Caco-2 (cell line): ENCODE measurements around the gene MAP4K3. TPM values are rescaled to one million over a fixed set of nuclear protein-coding genes. Genes with fewer than 3 reads are reported as not detected.

Experiments used
- BruUV-seq: library from RNA; stranded (reverse); fragments of 400-500 nt; replicated peaks from 2 replicates; lab custom pipeline; 2021; lab: Mats Ljungman, UMichigan
- CTCF ChIA-PET: fragments of 300-600 bp; sonication (Branson Sonifier 250); formaldehyde crosslinking; loops from one replicate; lab custom pipeline; 2022; ENCODE audit warnings: antibody characterized with exemption; lab: Charles Lee
- POLR2A ChIA-PET: fragments of 300-600 bp; sonication (Branson Sonifier 250); formaldehyde crosslinking; loops from one replicate; lab custom pipeline; 2022; ENCODE audit warnings: antibody characterized with exemption; lab: Charles Lee
- DNase-seq, 2 experiments: peaks; one replicate each; pipeline versions ENCODE4 v3.0.0 to v3.0.0-alpha.2; 2020 to 2022
- H3K27me3 ChIP-seq: replicated peaks from 2 replicates; pipeline ENCODE4 v1.6.0; 2011; ENCODE audit warnings: low read length; ENCODE audit not compliant: control insufficient read depth, insufficient read depth
- H3K36me3 ChIP-seq: 2 replicates; pipeline ENCODE4 v1.5.1; 2011; ENCODE audit warnings: low read length; ENCODE audit not compliant: control insufficient read depth, insufficient read depth
- H3K4me1 ChIP-seq: fragments of 250-450 bp; sonication (Bioruptor Pico); 2 replicates; pipeline ENCODE4 v1.5.1; 2020; ENCODE audit warnings: mild to moderate bottlenecking
- H3K4me3 ChIP-seq: 2 replicates; pipeline ENCODE4 v1.5.1; 2011; ENCODE audit warnings: low read depth, mild to moderate bottlenecking, control low read depth, low read length
- H3K9me3 ChIP-seq: fragments of 250-450 bp; sonication (Bioruptor Pico); 2 replicates; pipeline ENCODE4 v1.5.1; 2020; ENCODE audit warnings: mild to moderate bottlenecking, moderate library complexity
- H3K27ac Mint-ChIP-seq: one replicate; pipeline ENCODE4 v1.8.0; 2022; ENCODE audit warnings: mixed read lengths; ENCODE audit not compliant: unreplicated experiment
- H3K27me3 Mint-ChIP-seq: one replicate; pipeline ENCODE4 v1.8.0; 2022; ENCODE audit warnings: mixed read lengths; ENCODE audit not compliant: insufficient read depth, unreplicated experiment
- H3K36me3 Mint-ChIP-seq: one replicate; pipeline ENCODE4 v1.8.0; 2022; ENCODE audit warnings: mild to moderate bottlenecking, mixed read lengths; ENCODE audit not compliant: insufficient read depth, unreplicated experiment
- H3K4me1 Mint-ChIP-seq: one replicate; pipeline ENCODE4 v1.8.0; 2022; ENCODE audit warnings: low read depth, mixed read lengths; ENCODE audit not compliant: unreplicated experiment
- H3K4me3 Mint-ChIP-seq: one replicate; pipeline ENCODE4 v1.8.0; 2022; ENCODE audit warnings: mild to moderate bottlenecking, moderate library complexity, mixed read lengths; ENCODE audit not compliant: unreplicated experiment
- H3K9me3 Mint-ChIP-seq: one replicate; pipeline ENCODE4 v1.8.0; 2022; ENCODE audit warnings: mixed read lengths; ENCODE audit not compliant: unreplicated experiment
- intact Hi-C: fragments of 100-400 bp; cut with micrococcal nuclease; formaldehyde crosslinking; loops from one replicate; pipeline ENCODE4 v1.10.0; 2022; ENCODE audit not compliant: unreplicated experiment
- total RNA-seq: library from RNA; stranded (reverse); gene quantifications from 2 replicates; pipeline ENCODE4 v1.2.3, GENCODE V29; 2022
- TF ChIP-seq, protein P1 (sequence below), 2 experiments: fragments of 200-600 bp in 1 of 2; IDR thresholded peaks; 1 replicate in 1 of 2; 2 replicates in 1 of 2; pipeline versions ENCODE4 v1.5.1 to v1.8.0; 2011 to 2022; ENCODE audit warnings: antibody characterized with exemption in 1 of 2, control low read depth in 1 of 2, inconsistent platforms in 1 of 2, low read depth in 1 of 2, low read length in 1 of 2, mild to moderate bottlenecking in 1 of 2, moderate library complexity in 1 of 2; ENCODE audit not compliant: insufficient read depth in 1 of 2, severe bottlenecking in 1 of 2, unreplicated experiment in 1 of 2

Gene MAP4K3
- total RNA-seq, 1 experiment from 2014 or later = 46.1 TPM

GRCh38 chr2:39290433-39290832 is 146.7 kb downstream of the MAP4K3 start:
- H3K4me3 Mint-ChIP-seq = no peak overlapping the region
- H3K27ac Mint-ChIP-seq = no peak overlapping the region

DNA sequence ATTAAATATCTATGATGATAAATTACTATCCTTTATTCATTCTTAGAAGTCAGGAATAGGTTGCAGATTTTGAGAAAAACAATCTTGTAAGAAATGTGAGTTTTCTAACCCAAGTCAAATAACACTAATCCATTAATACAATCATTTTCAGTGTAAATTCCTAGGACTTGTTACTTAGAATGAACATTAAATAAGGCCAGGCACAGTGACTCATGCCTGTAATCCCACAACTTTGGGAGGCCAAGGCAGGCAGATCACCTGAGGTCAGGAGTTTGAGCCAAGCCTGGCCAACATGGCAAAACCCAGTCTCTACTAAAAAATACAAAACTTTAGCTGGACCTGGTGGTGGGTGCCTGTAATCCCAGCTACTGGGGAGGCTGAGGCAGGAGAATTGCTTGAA is 147.5 kb downstream of the MAP4K3 start:
- Mint-ChIP-seq H3K9me3 (no peaks in the 10 kb centered on the region), H3K27me3 (no peaks in the 10 kb centered on the region), H3K4me1 (no peaks in the 10 kb centered on the region), H3K36me3 (peaks cover 35% of the 10 kb centered on the region), H3K27ac (no peak overlapping the region), H3K4me3 (no peak overlapping the region)
- Histone ChIP-seq H3K4me3 (no peak overlapping the region), H3K4me1 (no peaks in the 10 kb centered on the region), H3K27me3 (no peaks in the 10 kb centered on the region), H3K9me3 (no peaks in the 10 kb centered on the region), H3K36me3 (no peaks in the 10 kb centered on the region; the same call in none of the 2 replicates)
- no peak for DNase-seq
- intact Hi-C loops = no loop called here
- TF ChIP-seq, protein P1, sequence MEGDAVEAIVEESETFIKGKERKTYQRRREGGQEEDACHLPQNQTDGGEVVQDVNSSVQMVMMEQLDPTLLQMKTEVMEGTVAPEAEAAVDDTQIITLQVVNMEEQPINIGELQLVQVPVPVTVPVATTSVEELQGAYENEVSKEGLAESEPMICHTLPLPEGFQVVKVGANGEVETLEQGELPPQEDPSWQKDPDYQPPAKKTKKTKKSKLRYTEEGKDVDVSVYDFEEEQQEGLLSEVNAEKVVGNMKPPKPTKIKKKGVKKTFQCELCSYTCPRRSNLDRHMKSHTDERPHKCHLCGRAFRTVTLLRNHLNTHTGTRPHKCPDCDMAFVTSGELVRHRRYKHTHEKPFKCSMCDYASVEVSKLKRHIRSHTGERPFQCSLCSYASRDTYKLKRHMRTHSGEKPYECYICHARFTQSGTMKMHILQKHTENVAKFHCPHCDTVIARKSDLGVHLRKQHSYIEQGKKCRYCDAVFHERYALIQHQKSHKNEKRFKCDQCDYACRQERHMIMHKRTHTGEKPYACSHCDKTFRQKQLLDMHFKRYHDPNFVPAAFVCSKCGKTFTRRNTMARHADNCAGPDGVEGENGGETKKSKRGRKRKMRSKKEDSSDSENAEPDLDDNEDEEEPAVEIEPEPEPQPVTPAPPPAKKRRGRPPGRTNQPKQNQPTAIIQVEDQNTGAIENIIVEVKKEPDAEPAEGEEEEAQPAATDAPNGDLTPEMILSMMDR (IDR thresholded peaks at IDR 0.05; ENCODE audit: insufficient read depth in 1 of 2, low read depth in 1 of 2, low read length in 1 of 2, severe bottlenecking in 1 of 2, unreplicated experiment in 1 of 2) = no peak
- ChIA-PET CTCF (no interaction called here), POLR2A (no interaction called here)
- BruUV-seq = no TSS peak

More at GRCh38 chr2:39290433-39290832, 146.7 kb downstream of the MAP4K3 start:
- H3K4me3 ChIP-seq = no peak overlapping the region
- Mint-ChIP-seq H3K27me3 (no peaks in the 10 kb centered on the region), H3K9me3 (no peaks in the 10 kb centered on the region), H3K4me1 (no peaks in the 10 kb centered on the region), H3K36me3 (peaks cover 35% of the 10 kb centered on the region)
- no TSS peak for BruUV-seq
- CTCF ChIA-PET = no interaction called here
- H3K27me3 ChIP-seq = no peaks in the 10 kb centered on the region
- no peaks in the 10 kb centered on the region for H3K9me3 ChIP-seq
- H3K4me1 ChIP-seq = no peaks in the 10 kb centered on the region
- no peak for DNase-seq
- intact Hi-C loops = no loop called here
- POLR2A ChIA-PET = no interaction called here
- no peaks in the 10 kb centered on the region; the same call in none of the 2 replicates for H3K36me3 ChIP-seq
- TF ChIP-seq, protein P1 (IDR thresholded peaks at IDR 0.05; ENCODE audit: insufficient read depth in 1 of 2, low read depth in 1 of 2, low read length in 1 of 2, severe bottlenecking in 1 of 2, unreplicated experiment in 1 of 2) = no peak

- TF ChIP-seq, protein P1 (IDR thresholded peaks at IDR 0.05; ENCODE audit: insufficient read depth in 1 of 2, low read depth in 1 of 2, low read length in 1 of 2, severe bottlenecking in 1 of 2, unreplicated experiment in 1 of 2) = no peak
- Mint-ChIP-seq H3K36me3 (peaks cover 10% of the 10 kb centered on the region), H3K9me3 (no peaks in the 10 kb centered on the region), H3K4me1 (no peaks in the 10 kb centered on the region), H3K4me3 (no peak overlapping the region), H3K27ac (no peak overlapping the region), H3K27me3 (no peaks in the 10 kb centered on the region)
- BruUV-seq = no TSS peak
- intact Hi-C loops = no loop called here
- H3K27me3 ChIP-seq = no peaks in the 10 kb centered on the region
- H3K9me3 ChIP-seq = no peaks in the 10 kb centered on the region
- DNase-seq = no peak
- H3K4me1 ChIP-seq = no peaks in the 10 kb centered on the region
- ChIA-PET CTCF (no interaction called here), POLR2A (no interaction called here)
- H3K4me3 ChIP-seq = no peak overlapping the region
- H3K36me3 ChIP-seq = peaks cover 2% of the 10 kb centered on the region
Measured at GRCh38 chr2:39283561-39283960, 153.5 kb downstream of the MAP4K3 start.
